HG02610 (cell line): ENCODE measurements around the gene LATS2.
"Not testable (repeated sequence)": the region's sequence is repeated elsewhere in the genome, so short reads cannot be mapped to it uniquely, and the experiment has no call there.

Experiments
- ATAC-seq: cut with Tn5 transposase; IDR thresholded peaks from one replicate; pipeline ENCODE4 v1.9.1; 2021; ENCODE audit warnings: mild to moderate bottlenecking, moderate library complexity; ENCODE audit not compliant: unreplicated experiment

The LATS2 gene

GRCh38 chr13:20972731-20973130, 88.7 kb downstream of the LATS2 start:
- no peak for ATAC-seq

GRCh38 chr13:20969182-20969581, 92.2 kb downstream of the LATS2 start:
- ATAC-seq: peak; percentile 60

- peak; percentile 32 for ATAC-seq
Measured at GRCh38 chr13:20968745-20969144, 92.6 kb downstream of the LATS2 start.

- no peak for ATAC-seq
Measured at GRCh38 chr13:20967340-20967739, 94.0 kb downstream of the LATS2 start.

- ATAC-seq: no peak
Measured at GRCh38 chr13:20964904-20965303, 96.5 kb downstream of the LATS2 start.

- ATAC-seq: not testable (repeated sequence)
Measured at GRCh38 chr13:20961663-20962062, 99.7 kb downstream of the LATS2 start.

- no peak for ATAC-seq
Measured at GRCh38 chr13:20960663-20961309, 100.6 kb downstream of the LATS2 start.

- not testable (repeated sequence) for ATAC-seq
Measured at GRCh38 chr13:20957049-20957620, 104.3 kb downstream of the LATS2 start.

GRCh38 chr13:20955496-20955895, 105.9 kb downstream of the LATS2 start:
- no peak for ATAC-seq

- no peak for ATAC-seq
Measured at GRCh38 chr13:20953245-20953931, 108.0 kb downstream of the LATS2 start.

GRCh38 chr13:20952838-20953237, 108.5 kb downstream of the LATS2 start:
- no peak for ATAC-seq

GRCh38 chr13:20948001-20948400, 113.4 kb downstream of the LATS2 start:
- ATAC-seq: not testable (repeated sequence)

- ATAC-seq: no peak
Measured at GRCh38 chr13:20945952-20946383, 115.4 kb downstream of the LATS2 start.

GRCh38 chr13:20942938-20943559, 118.3 kb downstream of the LATS2 start:
- ATAC-seq: no peak

GRCh38 chr13:20940511-20940910, 120.9 kb downstream of the LATS2 start:
- not testable (repeated sequence) for ATAC-seq

- ATAC-seq: no peak
Measured at GRCh38 chr13:20940083-20940482, 121.3 kb downstream of the LATS2 start.

- ATAC-seq: no peak
Measured at GRCh38 chr13:20939662-20940061, 121.7 kb downstream of the LATS2 start.

- ATAC-seq: no peak
Measured at GRCh38 chr13:20938302-20938701, 123.1 kb downstream of the LATS2 start.

- ATAC-seq: no peak
Measured at GRCh38 chr13:20927596-20928257, 133.7 kb downstream of the LATS2 start.

GRCh38 chr13:20925395-20925790, 136.0 kb downstream of the LATS2 start:
- ATAC-seq: not testable (repeated sequence)

- no peak for ATAC-seq
Measured at GRCh38 chr13:20924758-20925394, 136.5 kb downstream of the LATS2 start.
